ENCODE data around the gene CDCA7. TPM values are rescaled to one million over a fixed set of nuclear protein-coding genes. Genes with fewer than 3 reads are reported as not detected.

The CDCA7 gene
- total and polyA plus RNA-seq, 7 experiments from 2014 or later = 0.46 to 86.7 (median 0.85) TPM

GRCh38 chr2:173404841-173405750 lies 50.4 kb downstream of the CDCA7 start:
- CTCF ChIA-PET = interaction anchor here (0.6 to 6.7 kb wide), 3 partner anchors 41 to 937 kb away, joined by 3 to 58 read pairs (median 3); no protein-coding TSS in a partner anchor
- H3K27me3 ChIP-seq (ENCODE audit: control insufficient read depth in 2 of 2, insufficient read depth in 2 of 2, low read length in 2 of 2) = peaks cover 3 to 7% of the 10 kb centered on the region in 2 donors
- DNase-seq = no peak
- Mint-ChIP-seq H3K4me3 (no peak overlapping the region), H3K9me3 (no peaks in the 10 kb centered on the region), H3K4me1 (peaks cover 0 to 12% (median 4%) of the 10 kb centered on the region in 7 donors), H3K36me3 (no peaks in the 10 kb centered on the region), H3K27me3 (peaks cover 37 to 63% (median 56%) of the 10 kb centered on the region in 5 donors), H3K27ac (no peak overlapping the region)
- H3K9me3 ChIP-seq (ENCODE audit: control insufficient read depth in 2 of 3, low read length in 3 of 3) = no peaks in the 10 kb centered on the region
- no peak for ATAC-seq
- H3K4me1 ChIP-seq (ENCODE audit: control insufficient read depth in 2 of 2, insufficient read depth in 2 of 2, low read length in 2 of 2) = peaks cover 0 to 3% of the 10 kb centered on the region in 2 donors
- no peaks in the 10 kb centered on the region for H3K36me3 ChIP-seq (ENCODE audit: control insufficient read depth in 2 of 3, insufficient read depth in 3 of 3, low read length in 3 of 3)
- H3K4me3 ChIP-seq (ENCODE audit: low read length) = no peak overlapping the region
- H3K27ac ChIP-seq (ENCODE audit: low read depth, low read length) = no peak overlapping the region
- intact Hi-C loops (cut with micrococcal nuclease) = loop anchor here (5.0 to 10.0 kb wide), 6 partner anchors 378 to 1280 kb away; partner anchors contain the start of gene OLA1 (in 1 of the 2)
- POLR2A ChIA-PET = no interaction called here

- H3K27me3 ChIP-seq (ENCODE audit: control insufficient read depth in 2 of 2, insufficient read depth in 2 of 2, low read length in 2 of 2) = peaks cover 0 to 6% of the 10 kb centered on the region in 2 donors
- intact Hi-C loops (cut with micrococcal nuclease) = loop anchor here in 1 of 2 donors (10.0 kb wide), 2 partner anchors 498 to 1278 kb away; no protein-coding TSS in a partner anchor
- CTCF ChIA-PET = interaction anchor here (1.0 kb wide), 1 partner anchor 934 kb away, joined by 5 read pairs; no protein-coding TSS in a partner anchor
- Mint-ChIP-seq H3K4me1 (peaks cover 0 to 8% (median 4%) of the 10 kb centered on the region in 7 donors), H3K36me3 (no peaks in the 10 kb centered on the region), H3K27me3 (peaks cover 17 to 54% (median 36%) of the 10 kb centered on the region in 5 donors), H3K27ac (no peak overlapping the region), H3K9me3 (no peaks in the 10 kb centered on the region), H3K4me3 (no peak overlapping the region)
- no peaks in the 10 kb centered on the region for H3K36me3 ChIP-seq (ENCODE audit: control insufficient read depth in 2 of 3, insufficient read depth in 3 of 3, low read length in 3 of 3)
- H3K9me3 ChIP-seq (ENCODE audit: control insufficient read depth in 2 of 3, low read length in 3 of 3) = no peaks in the 10 kb centered on the region
- POLR2A ChIA-PET = no interaction called here
- no peak overlapping the region for H3K27ac ChIP-seq (ENCODE audit: low read depth, low read length)
- ATAC-seq = no peak
- peaks cover 0 to 3% of the 10 kb centered on the region in 2 donors for H3K4me1 ChIP-seq (ENCODE audit: control insufficient read depth in 2 of 2, insufficient read depth in 2 of 2, low read length in 2 of 2)
- no peak for DNase-seq
- H3K4me3 ChIP-seq (ENCODE audit: low read length) = no peak overlapping the region
These were observed 52.5 kb downstream of the CDCA7 start for GRCh38 chr2:173407176-173407575.

GRCh38 chr2:173407646-173408045 lies 53.0 kb downstream of the CDCA7 start:
- Mint-ChIP-seq H3K4me3 (no peak overlapping the region), H3K27ac (no peak overlapping the region), H3K4me1 (peaks cover 0 to 3% (median 0%) of the 10 kb centered on the region in 7 donors), H3K9me3 (no peaks in the 10 kb centered on the region), H3K36me3 (no peaks in the 10 kb centered on the region), H3K27me3 (peaks cover 12 to 50% (median 33%) of the 10 kb centered on the region in 5 donors)
- POLR2A ChIA-PET = no interaction called here
- H3K4me1 ChIP-seq (ENCODE audit: control insufficient read depth in 2 of 2, insufficient read depth in 2 of 2, low read length in 2 of 2) = peaks cover 0 to 1% of the 10 kb centered on the region in 2 donors
- DNase-seq (no peak), ATAC-seq (no peak)
- H3K9me3 ChIP-seq (ENCODE audit: control insufficient read depth in 2 of 3, low read length in 3 of 3) = no peaks in the 10 kb centered on the region
- no peak overlapping the region for H3K4me3 ChIP-seq (ENCODE audit: low read length)
- H3K27me3 ChIP-seq (ENCODE audit: control insufficient read depth in 2 of 2, insufficient read depth in 2 of 2, low read length in 2 of 2) = peaks cover 0 to under 1% of the 10 kb centered on the region in 2 donors
- H3K36me3 ChIP-seq (ENCODE audit: control insufficient read depth in 2 of 3, insufficient read depth in 3 of 3, low read length in 3 of 3) = no peaks in the 10 kb centered on the region
- CTCF ChIA-PET = no interaction called here
- no peak overlapping the region for H3K27ac ChIP-seq (ENCODE audit: low read depth, low read length)
- intact Hi-C loops (cut with micrococcal nuclease) = loop anchor here in 1 of 2 donors (10.0 kb wide), 2 partner anchors 497 to 1277 kb away; no protein-coding TSS in a partner anchor

GRCh38 chr2:173410579-173410978 lies 55.9 kb downstream of the CDCA7 start:
- ATAC-seq (no peak), DNase-seq (no peak)
- H3K4me3 Mint-ChIP-seq = no peak overlapping the region
- CTCF ChIA-PET = no interaction called here
- POLR2A ChIA-PET = no interaction called here
- H3K9me3 Mint-ChIP-seq = peaks cover 0 to 1% (median 0%) of the 10 kb centered on the region in 11 donors
- Histone ChIP-seq H3K36me3 (ENCODE audit: control insufficient read depth in 2 of 3, insufficient read depth in 3 of 3, low read length in 3 of 3) (no peaks in the 10 kb centered on the region), H3K4me1 (ENCODE audit: control insufficient read depth in 2 of 2, insufficient read depth in 2 of 2, low read length in 2 of 2) (no peaks in the 10 kb centered on the region), H3K27ac (ENCODE audit: low read depth, low read length) (no peak overlapping the region), H3K4me3 (ENCODE audit: low read length) (no peak overlapping the region), H3K27me3 (ENCODE audit: control insufficient read depth in 2 of 2, insufficient read depth in 2 of 2, low read length in 2 of 2) (no peaks in the 10 kb centered on the region), H3K9me3 (ENCODE audit: control insufficient read depth in 2 of 3, low read length in 3 of 3) (no peaks in the 10 kb centered on the region)
- intact Hi-C loops (cut with micrococcal nuclease) = loop anchor here in 1 of 2 donors (2.0 kb wide), 1 partner anchor 630 kb away; no protein-coding TSS in a partner anchor
- H3K36me3 Mint-ChIP-seq = no peaks in the 10 kb centered on the region
- H3K27ac Mint-ChIP-seq = no peak overlapping the region
- peaks cover 10 to 38% (median 23%) of the 10 kb centered on the region in 5 donors for H3K27me3 Mint-ChIP-seq
- H3K4me1 Mint-ChIP-seq = no peaks in the 10 kb centered on the region

GRCh38 chr2:173412628-173413027 lies 58.0 kb downstream of the CDCA7 start:
- H3K36me3 Mint-ChIP-seq = no peaks in the 10 kb centered on the region
- POLR2A ChIA-PET = interaction anchor here (0.6 kb wide), 1 partner anchor 664 kb away, joined by 4 read pairs; no protein-coding TSS in a partner anchor
- H3K4me1 Mint-ChIP-seq = no peaks in the 10 kb centered on the region

GRCh38 chr2:173414823-173415322 lies 60.2 kb downstream of the CDCA7 start:
- intact Hi-C loops (cut with micrococcal nuclease) = no loop called here
- ChIA-PET CTCF (no interaction called here), POLR2A (no interaction called here)
- DNase-seq (no peak), ATAC-seq (no peak)
- peaks cover 0 to 1% (median 0%) of the 10 kb centered on the region in 11 donors for H3K9me3 Mint-ChIP-seq
- Histone ChIP-seq H3K27ac (ENCODE audit: low read depth, low read length) (no peak overlapping the region), H3K27me3 (ENCODE audit: control insufficient read depth in 2 of 2, insufficient read depth in 2 of 2, low read length in 2 of 2) (no peaks in the 10 kb centered on the region), H3K9me3 (ENCODE audit: control insufficient read depth in 2 of 3, low read length in 3 of 3) (no peaks in the 10 kb centered on the region), H3K4me1 (ENCODE audit: control insufficient read depth in 2 of 2, insufficient read depth in 2 of 2, low read length in 2 of 2) (no peaks in the 10 kb centered on the region), H3K4me3 (ENCODE audit: low read length) (no peak overlapping the region), H3K36me3 (ENCODE audit: control insufficient read depth in 2 of 3, insufficient read depth in 3 of 3, low read length in 3 of 3) (no peaks in the 10 kb centered on the region)
- no peaks in the 10 kb centered on the region for H3K36me3 Mint-ChIP-seq
- no peak overlapping the region for H3K27ac Mint-ChIP-seq
- no peak overlapping the region for H3K4me3 Mint-ChIP-seq
- H3K27me3 Mint-ChIP-seq = peaks cover 12 to 30% (median 21%) of the 10 kb centered on the region in 5 donors
- H3K4me1 Mint-ChIP-seq = no peaks in the 10 kb centered on the region

More at GRCh38 chr2:173412628-173413027, 58.0 kb downstream of the CDCA7 start:
- Histone ChIP-seq H3K27ac (ENCODE audit: low read depth, low read length) (no peak overlapping the region), H3K4me3 (ENCODE audit: low read length) (no peak overlapping the region), H3K27me3 (ENCODE audit: control insufficient read depth in 2 of 2, insufficient read depth in 2 of 2, low read length in 2 of 2) (no peaks in the 10 kb centered on the region), H3K9me3 (ENCODE audit: control insufficient read depth in 2 of 3, low read length in 3 of 3) (no peaks in the 10 kb centered on the region), H3K4me1 (ENCODE audit: control insufficient read depth in 2 of 2, insufficient read depth in 2 of 2, low read length in 2 of 2) (no peaks in the 10 kb centered on the region), H3K36me3 (ENCODE audit: control insufficient read depth in 2 of 3, insufficient read depth in 3 of 3, low read length in 3 of 3) (no peaks in the 10 kb centered on the region)
- H3K4me3 Mint-ChIP-seq = no peak overlapping the region
- CTCF ChIA-PET = interaction anchor here (0.6 kb wide), 1 partner anchor 13 kb away, joined by 5 read pairs; no protein-coding TSS in a partner anchor
- ATAC-seq (no peak), DNase-seq (no peak)
- intact Hi-C loops (cut with micrococcal nuclease) = no loop called here
- H3K27me3 Mint-ChIP-seq = peaks cover 18 to 37% (median 21%) of the 10 kb centered on the region in 5 donors
- H3K27ac Mint-ChIP-seq = no peak overlapping the region
- H3K9me3 Mint-ChIP-seq = peaks cover 0 to 1% (median 0%) of the 10 kb centered on the region in 11 donors
